Measurements from ENCODE around the gene SYPL1.

SYPL1 gene

GRCh38 chr7:106070201-106070551 lies 41.9 kb downstream of the SYPL1 start:
- peak overlapping the region; percentile 92 for H3K27ac Mint-ChIP-seq
- H3K4me1 Mint-ChIP-seq, result peaks cover 56% of the 10 kb centered on the region
- DNase-seq, result no peak
- H3K27me3 Mint-ChIP-seq, result no peaks in the 10 kb centered on the region
- no peak for ATAC-seq
- H3K36me3 Mint-ChIP-seq (ENCODE audit: low read depth), result no peaks in the 10 kb centered on the region
- H3K9me3 Mint-ChIP-seq, result no peaks in the 10 kb centered on the region
- no peak overlapping the region for H3K4me3 Mint-ChIP-seq

GRCh38 chr7:106069471-106070200 lies 42.5 kb downstream of the SYPL1 start:
- peaks cover 53% of the 10 kb centered on the region for H3K4me1 Mint-ChIP-seq
- H3K4me3 Mint-ChIP-seq, result no peak overlapping the region
- no peaks in the 10 kb centered on the region for H3K9me3 Mint-ChIP-seq
- ATAC-seq (no peak), DNase-seq (no peak)
- H3K36me3 Mint-ChIP-seq (ENCODE audit: low read depth), result no peaks in the 10 kb centered on the region
- no peaks in the 10 kb centered on the region for H3K27me3 Mint-ChIP-seq
- peak overlapping the region; percentile 2 for H3K27ac Mint-ChIP-seq

GRCh38 chr7:106068986-106069385 lies 43.1 kb downstream of the SYPL1 start:
- Mint-ChIP-seq H3K27ac (peak overlapping the region; percentile 2), H3K4me1 (peaks cover 50% of the 10 kb centered on the region), H3K4me3 (no peak overlapping the region), H3K27me3 (no peaks in the 10 kb centered on the region), H3K9me3 (no peaks in the 10 kb centered on the region), H3K36me3 (ENCODE audit: low read depth) (no peaks in the 10 kb centered on the region)
- ATAC-seq (no peak), DNase-seq (no peak)

- H3K27ac Mint-ChIP-seq, result no peak overlapping the region
- no peaks in the 10 kb centered on the region for H3K36me3 Mint-ChIP-seq (ENCODE audit: low read depth)
- no peaks in the 10 kb centered on the region for H3K27me3 Mint-ChIP-seq
- no peak for DNase-seq
- no peak overlapping the region for H3K4me3 Mint-ChIP-seq
- peaks cover 51% of the 10 kb centered on the region for H3K4me1 Mint-ChIP-seq
- no peak for ATAC-seq
- no peaks in the 10 kb centered on the region for H3K9me3 Mint-ChIP-seq
Measured at GRCh38 chr7:106068538-106068961, 43.6 kb downstream of the SYPL1 start.

- DNase-seq (no peak), ATAC-seq (no peak)
- Mint-ChIP-seq H3K4me1 (peaks cover 53% of the 10 kb centered on the region), H3K27me3 (no peaks in the 10 kb centered on the region), H3K27ac (no peak overlapping the region), H3K9me3 (no peaks in the 10 kb centered on the region), H3K36me3 (ENCODE audit: low read depth) (no peaks in the 10 kb centered on the region), H3K4me3 (no peak overlapping the region)
Measured at GRCh38 chr7:106067678-106068077, 44.4 kb downstream of the SYPL1 start.

GRCh38 chr7:106065575-106066500 lies 46.3 kb downstream of the SYPL1 start:
- Mint-ChIP-seq H3K4me1 (peaks cover 49% of the 10 kb centered on the region), H3K4me3 (no peak overlapping the region), H3K27ac (no peak overlapping the region), H3K9me3 (no peaks in the 10 kb centered on the region), H3K27me3 (no peaks in the 10 kb centered on the region), H3K36me3 (ENCODE audit: low read depth) (no peaks in the 10 kb centered on the region)
- DNase-seq (no peak), ATAC-seq (no peak)

- Mint-ChIP-seq H3K27me3 (no peaks in the 10 kb centered on the region), H3K4me1 (peaks cover 45% of the 10 kb centered on the region), H3K27ac (no peak overlapping the region), H3K9me3 (no peaks in the 10 kb centered on the region), H3K36me3 (ENCODE audit: low read depth) (no peaks in the 10 kb centered on the region), H3K4me3 (no peak overlapping the region)
- DNase-seq (no peak), ATAC-seq (no peak)
Measured at GRCh38 chr7:106064771-106065574, 47.1 kb downstream of the SYPL1 start.

- no peak for DNase-seq
- Mint-ChIP-seq H3K36me3 (ENCODE audit: low read depth) (no peaks in the 10 kb centered on the region), H3K4me1 (peaks cover 41% of the 10 kb centered on the region), H3K27ac (no peak overlapping the region), H3K9me3 (no peaks in the 10 kb centered on the region), H3K27me3 (no peaks in the 10 kb centered on the region), H3K4me3 (no peak overlapping the region)
- ATAC-seq, result no peak
Measured at GRCh38 chr7:106064316-106064715, 47.8 kb downstream of the SYPL1 start.

GRCh38 chr7:106063692-106064091 lies 48.4 kb downstream of the SYPL1 start:
- Mint-ChIP-seq H3K27ac (no peak overlapping the region), H3K36me3 (ENCODE audit: low read depth) (no peaks in the 10 kb centered on the region), H3K9me3 (no peaks in the 10 kb centered on the region), H3K4me1 (peaks cover 43% of the 10 kb centered on the region), H3K4me3 (no peak overlapping the region), H3K27me3 (no peaks in the 10 kb centered on the region)
- DNase-seq, result no peak
- no peak for ATAC-seq

- Mint-ChIP-seq H3K36me3 (ENCODE audit: low read depth) (no peaks in the 10 kb centered on the region), H3K27ac (peak overlapping the region; percentile 70), H3K27me3 (no peaks in the 10 kb centered on the region), H3K4me3 (no peak overlapping the region), H3K9me3 (no peaks in the 10 kb centered on the region), H3K4me1 (peaks cover 45% of the 10 kb centered on the region)
- DNase-seq (no peak), ATAC-seq (peak; percentile 33)
Measured at GRCh38 chr7:106063024-106063423, 49.1 kb downstream of the SYPL1 start.

GRCh38 chr7:106062521-106062931 lies 49.6 kb downstream of the SYPL1 start:
- H3K36me3 Mint-ChIP-seq (ENCODE audit: low read depth), result no peaks in the 10 kb centered on the region
- no peaks in the 10 kb centered on the region for H3K27me3 Mint-ChIP-seq
- no peak overlapping the region for H3K4me3 Mint-ChIP-seq
- ATAC-seq (peak; percentile 48), DNase-seq (no peak)
- H3K27ac Mint-ChIP-seq, result peak overlapping the region; percentile 70
- peaks cover 48% of the 10 kb centered on the region for H3K4me1 Mint-ChIP-seq
- H3K9me3 Mint-ChIP-seq, result no peaks in the 10 kb centered on the region

GRCh38 chr7:106062006-106062405 lies 50.1 kb downstream of the SYPL1 start:
- Mint-ChIP-seq H3K4me1 (peaks cover 53% of the 10 kb centered on the region), H3K27me3 (no peaks in the 10 kb centered on the region), H3K9me3 (no peaks in the 10 kb centered on the region), H3K4me3 (no peak overlapping the region), H3K36me3 (ENCODE audit: low read depth) (no peaks in the 10 kb centered on the region), H3K27ac (peak overlapping the region; percentile 15)
- no peak for DNase-seq
- peak; percentile 29 for ATAC-seq

GRCh38 chr7:106061301-106061979 lies 50.7 kb downstream of the SYPL1 start:
- Mint-ChIP-seq H3K4me3 (no peak overlapping the region), H3K27me3 (no peaks in the 10 kb centered on the region), H3K27ac (peak overlapping the region; percentile 15), H3K36me3 (ENCODE audit: low read depth) (no peaks in the 10 kb centered on the region), H3K9me3 (no peaks in the 10 kb centered on the region), H3K4me1 (peaks cover 57% of the 10 kb centered on the region)
- no peak for DNase-seq
- no peak for ATAC-seq

GRCh38 chr7:106060394-106060920 lies 51.7 kb downstream of the SYPL1 start:
- Mint-ChIP-seq H3K4me3 (no peak overlapping the region), H3K27ac (no peak overlapping the region), H3K4me1 (peaks cover 57% of the 10 kb centered on the region), H3K9me3 (no peaks in the 10 kb centered on the region), H3K27me3 (no peaks in the 10 kb centered on the region), H3K36me3 (ENCODE audit: low read depth) (no peaks in the 10 kb centered on the region)
- ATAC-seq, result no peak
- no peak for DNase-seq

Measured in activated naive CD8-positive, alpha-beta T cell treated with anti-CD3 and anti-CD28 coated beads, Interleukin-2, amount 50 U/mL, for 24 hours (primary cell).